GM12801 (cell line): ENCODE measurements around the gene LINC00632.

Source experiments
- TF ChIP-seq, protein P1 (sequence below): IDR thresholded peaks from one replicate; pipeline ENCODE4 v1.5.1; 2011; ENCODE audit warnings: control low read depth; ENCODE audit not compliant: insufficient read length; ENCODE audit errors: extremely low read depth

LINC00632 gene

GRCh38 chrX:140710710-140711109, 1.2 kb downstream of the LINC00632 start:
- TF ChIP-seq, protein P1, sequence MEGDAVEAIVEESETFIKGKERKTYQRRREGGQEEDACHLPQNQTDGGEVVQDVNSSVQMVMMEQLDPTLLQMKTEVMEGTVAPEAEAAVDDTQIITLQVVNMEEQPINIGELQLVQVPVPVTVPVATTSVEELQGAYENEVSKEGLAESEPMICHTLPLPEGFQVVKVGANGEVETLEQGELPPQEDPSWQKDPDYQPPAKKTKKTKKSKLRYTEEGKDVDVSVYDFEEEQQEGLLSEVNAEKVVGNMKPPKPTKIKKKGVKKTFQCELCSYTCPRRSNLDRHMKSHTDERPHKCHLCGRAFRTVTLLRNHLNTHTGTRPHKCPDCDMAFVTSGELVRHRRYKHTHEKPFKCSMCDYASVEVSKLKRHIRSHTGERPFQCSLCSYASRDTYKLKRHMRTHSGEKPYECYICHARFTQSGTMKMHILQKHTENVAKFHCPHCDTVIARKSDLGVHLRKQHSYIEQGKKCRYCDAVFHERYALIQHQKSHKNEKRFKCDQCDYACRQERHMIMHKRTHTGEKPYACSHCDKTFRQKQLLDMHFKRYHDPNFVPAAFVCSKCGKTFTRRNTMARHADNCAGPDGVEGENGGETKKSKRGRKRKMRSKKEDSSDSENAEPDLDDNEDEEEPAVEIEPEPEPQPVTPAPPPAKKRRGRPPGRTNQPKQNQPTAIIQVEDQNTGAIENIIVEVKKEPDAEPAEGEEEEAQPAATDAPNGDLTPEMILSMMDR = no peak

GRCh38 chrX:140711894-140712293, 2.3 kb downstream of the LINC00632 start:
- TF ChIP-seq, protein P1 = no peak

GRCh38 chrX:140712413-140713173, 3.0 kb downstream of the LINC00632 start:
- TF ChIP-seq, protein P1 = no peak

GRCh38 chrX:140713174-140713539, 3.6 kb downstream of the LINC00632 start:
- TF ChIP-seq, protein P1 = no peak

- TF ChIP-seq, protein P1 = no peak
Measured at GRCh38 chrX:140715787-140716186, 6.2 kb downstream of the LINC00632 start.

DNA sequence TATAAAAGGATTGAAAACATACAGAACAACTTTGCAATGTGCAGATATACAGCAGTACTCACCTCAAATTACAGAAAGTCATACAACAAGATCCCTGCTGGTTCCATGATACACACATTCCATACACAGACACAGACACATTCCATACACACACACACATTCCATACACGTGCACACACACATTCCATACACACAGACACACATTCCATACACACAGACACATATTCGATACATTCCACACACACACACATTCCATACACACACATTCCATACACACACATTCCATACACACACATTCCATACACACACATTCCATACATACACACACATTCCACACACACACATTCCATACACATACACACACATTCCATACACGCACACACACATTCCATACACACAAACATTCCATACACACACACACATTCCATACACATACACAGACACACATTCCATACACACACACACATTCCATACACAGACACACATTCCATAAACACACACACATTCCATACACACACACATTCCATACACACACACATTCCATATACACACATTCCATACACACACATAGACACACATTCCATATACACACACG, 13.7 kb downstream of the LINC00632 start:
- TF ChIP-seq, protein P1 = no peak

DNA sequence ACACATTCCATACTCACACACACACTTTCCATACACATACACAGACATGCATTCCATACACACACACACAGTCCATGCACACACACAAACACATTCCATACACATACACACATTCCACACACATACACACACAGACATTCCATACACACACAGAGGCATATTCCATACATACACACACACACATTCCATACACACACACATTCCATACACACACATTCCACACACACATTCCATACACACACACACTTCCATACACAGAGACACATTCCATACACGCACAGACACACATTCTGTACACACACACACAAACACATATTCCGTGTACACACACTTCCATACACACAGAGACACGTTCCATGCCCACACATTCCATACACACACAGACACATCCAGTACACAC, 14.8 kb downstream of the LINC00632 start:
- TF ChIP-seq, protein P1 = no peak
